ENCODE data around the gene GORASP1.

Gene GORASP1

GRCh38 chr3:39107388-39108199 is at the start of gene GORASP1, which contains the start of gene TTC21A:
GORASP1 (minus strand) TSS chr3:39107627; CDS start chr3:39107541, 86 bp downstream.
TTC21A (plus strand) TSS chr3:39107680; CDS start chr3:39107838, 158 bp downstream.
- peak; percentile 43 to 55 for DNase-seq (ENCODE audit: extremely low read depth in 1 of 2, low read depth in 1 of 2)

- DNase-seq (ENCODE audit: extremely low read depth in 1 of 2, low read depth in 1 of 2) = no peak
Observed at GRCh38 chr3:39156421-39156820, 49.0 kb upstream of the GORASP1 start.

DNA sequence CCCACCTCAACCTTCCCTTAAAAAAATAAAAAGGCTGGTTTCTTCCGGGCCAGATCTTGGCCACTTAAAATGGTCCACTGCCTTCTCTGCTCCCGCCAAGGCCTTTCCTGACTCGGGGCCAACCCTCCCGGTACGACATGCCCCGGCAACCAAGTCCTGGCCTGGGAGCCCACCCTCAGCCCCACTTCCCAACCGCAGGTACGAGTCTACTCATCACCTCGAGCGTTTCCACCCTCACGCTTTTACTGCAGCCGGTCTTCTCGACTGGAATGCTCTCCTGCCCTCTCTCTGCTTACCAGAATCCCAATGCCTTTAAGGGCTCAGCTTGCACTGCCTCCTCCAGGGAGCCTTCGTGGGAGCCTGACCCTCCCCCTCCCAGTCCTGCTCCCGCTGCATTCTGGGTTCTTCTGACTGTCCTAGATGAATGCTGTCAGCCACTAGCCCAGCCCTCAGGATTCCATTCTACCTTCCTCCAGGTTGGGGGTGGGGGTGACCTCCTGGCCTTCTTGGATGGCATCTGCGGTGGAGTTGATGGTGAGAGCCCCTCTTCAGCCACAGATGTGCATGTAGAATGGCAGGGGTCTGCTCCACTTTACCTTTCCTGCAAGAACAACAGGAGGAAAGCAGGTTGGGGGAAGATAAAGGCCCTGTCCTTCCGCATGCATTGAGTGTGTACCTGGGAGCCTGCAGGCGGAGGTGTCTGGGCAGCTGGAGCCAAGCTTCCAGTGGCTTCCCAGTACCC is 47.0 kb upstream of the GORASP1 start:
- DNase-seq (ENCODE audit: extremely low read depth in 1 of 2, low read depth in 1 of 2) = no peak

- DNase-seq (ENCODE audit: extremely low read depth in 1 of 2, low read depth in 1 of 2) = no peak
Observed at GRCh38 chr3:39153977-39154279, 46.5 kb upstream of the GORASP1 start.

DNA sequence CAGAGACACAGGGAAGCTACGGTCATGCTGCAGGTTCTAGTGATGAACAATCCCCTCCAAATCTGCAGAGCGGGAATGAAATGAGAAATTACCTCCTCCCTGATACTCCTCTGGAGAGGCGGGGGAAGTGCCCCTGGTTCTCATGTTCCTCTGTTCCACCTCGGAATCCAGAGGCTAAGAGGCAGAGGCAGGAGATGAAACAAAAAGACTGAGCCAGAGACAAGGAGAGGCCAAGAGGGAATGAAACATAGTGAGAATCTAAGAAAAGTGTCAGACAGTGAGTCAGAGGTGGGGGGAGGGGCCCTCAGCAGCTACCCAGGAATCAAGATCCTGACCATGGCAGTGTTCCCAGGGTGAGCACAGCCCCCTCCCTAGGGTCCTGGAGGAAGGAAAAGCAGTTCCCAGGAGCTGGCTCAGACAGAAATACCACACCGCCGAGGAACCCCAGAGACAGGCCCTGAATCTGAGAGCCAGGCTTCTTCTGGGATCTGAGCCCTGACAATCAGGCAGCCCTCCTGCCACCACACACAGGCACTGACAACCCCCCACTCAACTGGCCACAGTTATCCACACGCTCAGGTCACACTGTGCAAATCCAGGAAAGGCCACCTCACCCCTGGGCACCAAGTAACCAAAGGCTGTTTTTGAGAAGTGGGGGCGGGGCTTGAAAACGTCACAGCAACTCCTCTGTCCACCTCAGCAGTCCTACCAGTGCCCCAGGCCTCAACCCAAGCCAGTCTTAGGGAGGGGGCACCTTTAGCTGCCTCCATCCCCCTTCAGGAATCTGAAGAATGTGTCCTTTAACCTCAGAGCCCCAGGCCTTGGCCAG is 43.6 kb upstream of the GORASP1 start:
- DNase-seq (ENCODE audit: extremely low read depth in 1 of 2, low read depth in 1 of 2) = peak in 1 of 2 donors; percentile 62

DNA sequence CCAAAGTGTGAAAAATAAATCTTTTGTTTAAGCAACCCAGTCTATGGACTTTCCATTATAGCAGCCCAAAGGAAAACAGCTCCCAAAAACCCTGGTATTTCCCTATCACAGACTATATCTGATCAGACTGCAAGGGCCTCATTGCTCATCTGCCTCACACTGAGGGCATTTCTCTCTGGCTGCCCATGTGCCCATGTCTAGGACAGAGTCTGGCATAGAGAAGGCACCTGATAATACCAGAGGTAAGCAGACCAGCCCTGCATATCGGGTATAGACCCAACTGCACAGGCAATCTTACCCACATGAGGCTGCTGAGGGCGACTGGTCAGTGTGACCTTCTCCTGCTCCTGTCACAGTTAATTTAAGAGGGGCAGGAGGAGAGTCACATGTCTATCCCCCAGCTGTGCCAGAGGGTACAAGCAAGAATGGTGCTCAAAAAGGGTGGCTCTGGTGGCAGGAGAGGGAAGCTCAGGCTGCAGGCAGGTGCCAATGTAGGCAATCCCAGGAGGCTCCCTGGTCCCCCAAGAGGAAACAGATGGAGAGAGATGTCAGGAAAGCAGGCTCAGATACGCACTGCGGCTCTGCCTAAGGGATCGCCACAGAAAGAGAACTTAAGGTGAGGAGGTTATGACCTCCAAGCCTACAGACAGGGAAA is 42.8 kb upstream of the GORASP1 start:
- no peak for DNase-seq (ENCODE audit: extremely low read depth in 1 of 2, low read depth in 1 of 2)

DNA sequence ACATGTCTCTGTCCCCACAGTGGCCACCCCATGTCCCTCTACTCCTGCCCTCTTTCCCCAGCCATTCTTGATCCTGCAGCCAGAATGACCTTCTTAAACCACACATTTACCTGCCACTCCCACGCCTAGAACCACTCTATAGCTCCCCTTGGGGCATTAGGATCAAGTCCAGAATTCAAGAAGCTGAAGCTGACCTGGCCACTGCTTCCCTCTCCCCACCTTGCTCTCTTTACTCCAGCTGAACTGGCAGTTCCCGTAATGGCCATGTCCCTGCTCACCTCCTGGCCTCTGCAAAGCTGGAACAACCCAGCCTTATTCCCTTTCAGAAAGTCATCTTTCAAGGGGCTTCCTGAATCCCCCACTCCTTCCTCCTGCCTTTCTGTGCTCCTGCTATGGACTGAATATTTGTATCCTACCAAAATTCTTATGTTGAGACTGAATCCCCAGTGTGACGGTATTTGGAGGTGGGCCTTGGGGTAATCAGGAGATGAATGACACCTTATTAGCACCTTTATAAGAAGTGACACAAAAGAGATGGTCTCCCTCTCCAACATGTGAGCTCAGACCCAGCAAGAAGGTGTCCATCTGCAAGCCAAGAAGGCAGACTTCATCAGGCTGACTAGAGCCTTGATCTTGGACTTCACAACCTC is 42.2 kb upstream of the GORASP1 start:
- DNase-seq (ENCODE audit: extremely low read depth in 1 of 2, low read depth in 1 of 2) = no peak

GRCh38 chr3:39149059-39149455 is 41.6 kb upstream of the GORASP1 start:
- no peak for DNase-seq (ENCODE audit: extremely low read depth in 1 of 2, low read depth in 1 of 2)

DNA sequence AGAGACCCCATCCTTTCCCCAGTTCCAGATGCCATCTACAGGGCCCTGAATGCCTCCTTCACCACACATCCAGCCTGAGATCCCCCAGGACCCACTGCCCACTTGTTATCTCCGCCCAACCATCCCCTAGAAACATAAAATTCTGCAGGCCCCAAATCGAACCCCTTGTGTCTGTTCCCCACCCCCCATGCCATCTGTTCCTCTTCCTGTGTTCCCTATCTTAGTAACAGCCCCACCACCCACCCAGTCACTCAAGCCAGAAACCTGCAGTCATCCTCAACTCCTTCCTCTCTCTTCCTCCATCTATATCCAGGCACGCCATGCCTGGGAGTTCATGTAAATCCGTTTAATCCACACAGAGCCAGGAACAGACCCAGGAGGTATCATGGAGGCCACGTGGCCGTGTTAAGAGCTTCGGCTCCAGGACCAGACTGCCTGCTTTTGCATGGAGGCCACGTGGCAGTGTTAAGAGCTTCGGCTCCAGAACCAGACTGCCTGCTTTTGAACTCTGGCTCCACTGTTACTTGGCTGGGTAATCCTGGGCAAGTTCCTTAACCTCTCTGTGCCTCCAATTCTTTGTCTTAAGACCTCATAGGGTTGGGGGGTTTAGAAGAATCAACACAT is 41.1 kb upstream of the GORASP1 start:
- no peak for DNase-seq (ENCODE audit: extremely low read depth in 1 of 2, low read depth in 1 of 2)

DNA sequence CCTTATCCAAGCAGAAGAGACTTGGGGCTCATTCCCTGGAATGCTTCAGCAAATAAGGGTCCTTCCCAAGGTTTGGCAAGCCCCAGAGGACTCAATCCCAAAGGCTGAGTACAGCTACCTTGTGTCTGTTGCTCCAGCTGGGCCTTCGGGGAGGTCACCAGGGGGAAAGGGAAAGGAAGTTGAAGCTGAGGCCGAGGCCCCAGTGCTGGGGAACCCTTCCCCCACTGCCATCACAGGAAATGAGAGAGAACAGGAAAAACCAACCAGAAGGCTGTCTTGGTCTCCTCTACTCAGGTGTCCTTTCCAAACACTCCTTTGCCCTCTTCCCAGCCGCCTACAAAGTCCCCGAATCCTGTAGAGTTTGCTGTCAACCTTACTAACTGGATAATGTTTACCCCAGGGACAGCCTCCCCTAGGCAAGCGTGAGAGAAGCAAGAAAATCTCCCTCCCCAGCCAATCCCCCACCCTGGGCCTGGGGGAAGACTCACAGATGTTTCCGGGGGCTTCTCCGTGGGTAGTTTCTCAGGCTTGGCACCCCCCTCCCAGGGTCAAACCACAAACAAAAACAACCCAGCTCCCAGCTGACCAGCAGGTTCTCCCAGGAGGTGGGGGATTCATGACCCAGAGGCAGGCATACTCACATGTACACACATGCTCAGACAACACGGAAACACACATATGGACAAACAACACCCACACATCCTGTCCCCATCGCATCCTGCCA is 40.4 kb upstream of the GORASP1 start:
- no peak for DNase-seq (ENCODE audit: extremely low read depth in 1 of 2, low read depth in 1 of 2)

DNA sequence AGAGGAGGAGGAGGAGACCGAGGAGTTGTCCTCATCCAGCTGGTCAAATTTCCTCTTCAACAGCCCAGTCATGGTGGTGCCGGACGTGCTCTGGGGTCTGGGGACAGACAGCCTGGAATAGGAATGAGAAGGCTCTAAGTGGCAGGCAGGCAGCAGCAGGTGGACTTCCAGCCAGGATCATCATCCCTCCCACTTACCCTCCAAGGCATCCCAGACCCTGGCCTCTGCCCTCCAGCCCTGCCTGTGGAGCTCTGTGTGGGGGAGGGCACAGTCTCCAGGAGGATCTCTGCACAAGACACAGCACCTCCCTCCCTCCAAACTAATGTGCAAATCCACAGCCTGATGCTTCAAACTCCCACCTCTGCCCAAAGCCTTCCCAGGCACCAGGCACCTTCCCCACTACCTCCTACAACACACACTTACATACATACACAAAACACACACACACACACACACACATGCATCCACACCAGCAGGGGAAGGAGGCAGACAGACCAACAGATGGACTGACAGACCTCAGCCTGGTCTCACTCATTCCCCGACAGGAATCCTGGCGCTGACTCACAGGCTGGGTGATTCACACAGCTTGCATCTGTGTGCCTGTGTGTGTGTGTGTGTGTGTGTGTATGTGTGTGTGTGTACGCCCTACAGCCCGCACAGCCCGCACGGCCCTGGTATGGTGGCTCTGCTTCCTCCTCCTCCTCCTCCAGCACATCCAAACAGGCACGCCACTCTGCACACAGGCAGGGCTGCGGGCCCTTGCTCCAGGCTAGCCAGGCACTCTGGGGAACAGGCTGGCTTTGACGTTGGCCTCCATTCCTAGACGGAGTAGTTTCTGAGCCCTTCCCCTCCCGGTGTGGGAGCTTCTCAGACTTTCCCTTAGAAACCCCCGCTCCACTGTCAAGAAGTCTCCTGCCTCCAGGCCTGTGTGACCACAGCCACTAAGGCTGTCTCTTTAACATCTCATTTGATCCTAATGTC is 39.5 kb upstream of the GORASP1 start:
- DNase-seq (ENCODE audit: extremely low read depth in 1 of 2, low read depth in 1 of 2) = peak in 1 of 2 donors; percentile 80

DNA sequence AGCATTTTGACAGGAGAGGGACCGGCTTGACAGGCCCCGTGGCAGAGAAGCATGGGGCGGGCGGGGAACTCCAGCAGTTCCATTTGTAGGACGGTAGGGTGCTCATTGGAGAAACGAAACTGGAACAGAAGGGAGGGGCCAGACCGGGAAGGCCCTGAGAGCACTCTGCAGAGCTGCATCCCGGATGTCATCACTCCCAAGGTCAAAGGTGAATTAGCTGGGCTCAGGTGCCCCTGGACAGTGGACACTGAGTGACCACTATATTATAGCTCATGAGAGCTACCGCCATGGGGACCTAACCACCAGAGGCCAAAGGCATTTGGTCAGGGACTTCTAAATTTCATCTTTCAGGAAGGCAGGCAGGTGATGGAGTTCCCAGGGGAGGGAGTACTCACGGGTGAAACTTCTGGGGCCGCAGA is 38.7 kb upstream of the GORASP1 start:
- no peak for DNase-seq (ENCODE audit: extremely low read depth in 1 of 2, low read depth in 1 of 2)

DNA sequence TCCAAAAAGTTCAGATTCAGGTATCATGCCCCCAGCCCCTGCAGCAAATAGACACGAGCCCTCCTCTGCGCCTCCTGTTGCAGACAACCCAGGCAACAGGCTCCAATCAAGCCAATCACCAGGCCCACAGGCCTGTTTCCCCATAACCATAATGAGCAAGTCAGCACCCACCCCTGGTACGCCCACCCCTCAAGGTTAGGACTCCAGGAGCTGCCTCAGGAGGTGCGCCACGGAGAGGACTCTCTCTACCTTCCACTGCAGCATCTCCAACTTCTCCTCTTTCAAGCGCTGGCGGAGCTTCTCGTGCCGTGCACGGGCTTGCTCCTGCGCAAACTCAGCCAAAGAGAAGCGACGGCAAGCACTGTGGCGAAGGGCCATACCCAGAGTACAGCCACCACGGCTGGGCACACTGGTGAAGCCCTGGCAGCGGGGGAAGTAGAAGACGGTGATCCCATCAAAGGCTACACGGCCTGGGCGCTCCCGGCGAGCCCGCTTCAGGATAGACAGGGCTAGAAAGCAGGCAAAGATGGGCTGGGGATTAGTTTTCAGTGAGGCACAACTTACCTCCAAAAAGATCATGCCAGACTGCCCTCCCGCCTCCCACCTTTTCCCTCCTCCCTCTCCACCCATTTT is 37.4 kb upstream of the GORASP1 start:
- no peak for DNase-seq (ENCODE audit: extremely low read depth in 1 of 2, low read depth in 1 of 2)

DNA sequence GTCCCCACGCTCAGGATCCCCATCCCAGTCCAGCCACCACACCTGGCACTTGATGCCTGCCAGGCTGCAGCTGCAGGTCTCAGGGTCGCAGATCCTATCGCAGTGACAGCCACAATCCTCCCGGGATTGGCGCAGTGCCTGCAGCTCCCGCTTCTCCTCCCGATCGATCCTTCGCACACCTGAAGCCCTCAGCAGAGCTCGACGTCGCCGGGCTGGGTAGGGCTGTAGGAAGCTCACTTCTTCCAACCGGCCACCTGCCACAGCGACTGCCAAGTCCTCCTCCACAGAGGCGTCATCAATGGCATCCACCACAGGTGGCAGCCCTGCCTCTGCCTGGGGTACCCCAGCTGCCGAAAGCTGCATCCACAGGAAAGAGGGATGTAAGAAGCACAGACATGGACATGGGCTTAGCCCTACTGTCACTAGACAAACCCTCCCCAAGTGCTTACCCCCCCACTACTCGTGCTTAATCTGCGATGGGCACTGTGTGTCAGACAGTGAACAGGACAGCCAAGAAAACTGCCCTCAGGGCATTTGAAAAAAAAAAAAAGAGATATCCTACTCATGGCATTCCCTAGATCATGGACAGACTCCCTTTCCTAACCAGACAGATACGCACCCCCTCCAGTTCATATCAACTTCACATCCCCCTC is 36.8 kb upstream of the GORASP1 start:
- DNase-seq (ENCODE audit: extremely low read depth in 1 of 2, low read depth in 1 of 2) = no peak

- no peak for DNase-seq (ENCODE audit: extremely low read depth in 1 of 2, low read depth in 1 of 2)
Observed at GRCh38 chr3:39143051-39143885, 35.8 kb upstream of the GORASP1 start.

- no peak for DNase-seq (ENCODE audit: extremely low read depth in 1 of 2, low read depth in 1 of 2)
Observed at GRCh38 chr3:39142067-39142466, 34.6 kb upstream of the GORASP1 start.

Measured in stimulated activated CD8-positive, alpha-beta memory T cell treated with anti-CD3 and anti-CD28 coated beads, Interleukin-7, amount 100 ng/mL, for 48 hours (primary cell).